GM21360 (cell line): ENCODE measurements around the gene PRDM16.

Experiments
- ATAC-seq: cut with Tn5 transposase; IDR thresholded peaks from one replicate; pipeline ENCODE4 v1.9.1; 2021; ENCODE audit warnings: mild to moderate bottlenecking, moderate library complexity; ENCODE audit not compliant: unreplicated experiment

PRDM16 gene

GRCh38 chr1:3053366-3053980, 15.5 kb upstream of the PRDM16 start:
- no peak for ATAC-seq

GRCh38 chr1:3053986-3054385, 15.0 kb upstream of the PRDM16 start:
- ATAC-seq = no peak

GRCh38 chr1:3054474-3054873, 14.5 kb upstream of the PRDM16 start:
- ATAC-seq = no peak

GRCh38 chr1:3055051-3055450, 14.0 kb upstream of the PRDM16 start:
- ATAC-seq = no peak

GRCh38 chr1:3056641-3057040, 12.4 kb upstream of the PRDM16 start:
- no peak for ATAC-seq

- ATAC-seq = no peak
These were observed 10.6 kb upstream of the PRDM16 start for GRCh38 chr1:3058263-3059030.

- no peak for ATAC-seq
These were observed 8.9 kb upstream of the PRDM16 start for GRCh38 chr1:3060127-3060526.

GRCh38 chr1:3060601-3061551, 8.1 kb upstream of the PRDM16 start:
- no peak for ATAC-seq

GRCh38 chr1:3061566-3061965, 7.4 kb upstream of the PRDM16 start:
- ATAC-seq = no peak

- no peak for ATAC-seq
These were observed 6.9 kb upstream of the PRDM16 start for GRCh38 chr1:3061981-3062615.

- no peak for ATAC-seq
These were observed 6.2 kb upstream of the PRDM16 start for GRCh38 chr1:3062616-3063378.

- no peak for ATAC-seq
These were observed 5.4 kb upstream of the PRDM16 start for GRCh38 chr1:3063379-3064295.

- ATAC-seq = no peak
These were observed 4.6 kb upstream of the PRDM16 start for GRCh38 chr1:3064296-3064850.

GRCh38 chr1:3064901-3065300, 4.1 kb upstream of the PRDM16 start:
- ATAC-seq = no peak

GRCh38 chr1:3065396-3065795, 3.6 kb upstream of the PRDM16 start:
- no peak for ATAC-seq

GRCh38 chr1:3065797-3066196, 3.2 kb upstream of the PRDM16 start:
- no peak for ATAC-seq

- no peak for ATAC-seq
These were observed 2.7 kb upstream of the PRDM16 start for GRCh38 chr1:3066250-3066711.

GRCh38 chr1:3066826-3067225, 2.2 kb upstream of the PRDM16 start:
- no peak for ATAC-seq

- no peak for ATAC-seq
These were observed 1.7 kb upstream of the PRDM16 start for GRCh38 chr1:3067301-3067670.
